SH-SY5Y (cell line): Measurements from ENCODE around the gene ZNRF3.

ENCODE experiments used
- GATA2 ChIP-seq: IDR thresholded peaks from 2 replicates; pipeline ENCODE4 v1.6.1; 2011; ENCODE audit warnings: mild to moderate bottlenecking, low read depth, low read length
- GATA3 ChIP-seq: IDR thresholded peaks from 2 replicates; pipeline ENCODE4 v1.6.1; 2011; ENCODE audit warnings: low read depth, mild to moderate bottlenecking, low read length, moderate library complexity

DNA sequence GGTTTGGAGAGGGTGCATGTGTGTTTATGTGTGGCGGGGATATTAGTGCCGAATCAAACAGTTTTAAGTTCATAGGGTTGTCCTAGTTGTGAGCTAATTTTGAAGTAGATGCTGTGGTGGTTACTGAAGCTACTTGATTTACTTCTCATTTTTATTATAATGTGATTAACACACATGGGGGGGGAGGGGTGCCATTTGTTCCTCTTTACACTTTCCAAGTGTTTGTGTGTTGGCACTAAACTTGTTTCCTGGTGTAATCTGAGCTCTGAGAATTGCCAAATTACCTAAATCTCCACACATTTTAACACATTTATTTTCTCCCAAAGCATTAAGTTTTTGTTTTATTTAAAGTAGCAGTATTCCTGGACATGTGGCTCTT is 60.1 kb downstream of the ZNRF3 start:
- TF ChIP-seq GATA3 (no peak), GATA2 (no peak)
